B cell (primary cell): ENCODE data around the gene HSD17B1.

Experiments
- CTCF ChIP-seq: fragments of 200-600 bp; IDR thresholded peaks from one replicate; pipeline ENCODE4 v1.8.0; 2022; ENCODE audit warnings: antibody characterized with exemption, mild to moderate bottlenecking
- EZH2 ChIP-seq: IDR thresholded peaks from 2 replicates; pipeline ENCODE4 v1.6.1; 2012; ENCODE audit warnings: borderline replicate concordance, low read depth, mild to moderate bottlenecking, moderate library complexity, low read length; ENCODE audit not compliant: insufficient read depth, poor library complexity, severe bottlenecking

- TF ChIP-seq CTCF = no peak
- no peak for TF ChIP-seq EZH2
Measured at GRCh38 chr17:42598905-42599304, 46.2 kb downstream of the HSD17B1 start.
